K562 (cell line): ENCODE results near the gene FAM180B. TPM values are rescaled to one million over a fixed set of nuclear protein-coding genes. Genes with fewer than 3 reads are reported as not detected.

ENCODE experiments used
- EP400 ChIP-seq: fragments of 450-650 bp; IDR thresholded peaks from 2 replicates; pipeline ENCODE4 v1.6.1; 2017; ENCODE audit warnings: antibody characterized with exemption, mild to moderate bottlenecking, moderate library complexity
- ETV1 ChIP-seq: fragments of 450-650 bp; conservative IDR thresholded peaks from 2 replicates; pipeline ENCODE4 v1.6.1; 2016; ENCODE audit warnings: missing genetic modification characterization, control low read depth, low read depth, missing compliant biosample characterization
- GATAD2A ChIP-seq: fragments of 450-650 bp; IDR thresholded peaks from 2 replicates; pipeline ENCODE4 v1.6.1; 2017
- GTF2A2 ChIP-seq: IDR thresholded peaks from 2 replicates; pipeline ENCODE4 v1.6.1; 2016; ENCODE audit warnings: mild to moderate bottlenecking, missing genetic modification characterization, missing compliant biosample characterization
- HNRNPUL1 ChIP-seq: fragments of 200-400 bp; formaldehyde crosslinking; IDR thresholded peaks from 2 replicates; pipeline ENCODE4 v1.6.1; 2017; ENCODE audit warnings: low read length
- JUND ChIP-seq, 2 experiments: IDR thresholded peaks; 2 replicates in 1 of 2; 3 replicates in 1 of 2; pipeline ENCODE4 v1.6.1; 2011; ENCODE audit warnings: borderline replicate concordance in 2 of 2, low read depth in 2 of 2, low read length in 2 of 2, improper control_type of control experiment in 1 of 2, missing biosample characterization in 1 of 2, missing genetic modification characterization in 1 of 2, missing genetic modification reagents in 1 of 2
- KDM2B ChIP-seq: fragments of 250-450 bp; sonication (Bioruptor Pico); IDR thresholded peaks from 2 replicates; pipeline ENCODE4 v1.8.0; 2021; ENCODE audit warnings: mild to moderate bottlenecking, moderate library complexity
- LEF1 ChIP-seq: fragments of 450-650 bp; IDR thresholded peaks from 2 replicates; pipeline ENCODE4 v1.6.1; 2016; ENCODE audit warnings: mild to moderate bottlenecking
- NFATC3 ChIP-seq: fragments of 450-650 bp; IDR thresholded peaks from 2 replicates; pipeline ENCODE4 v1.6.1; 2017; ENCODE audit warnings: mild to moderate bottlenecking
- NFRKB ChIP-seq: fragments of 450-650 bp; IDR thresholded peaks from 2 replicates; pipeline ENCODE4 v1.6.1; 2016; ENCODE audit warnings: low read depth
- PHB2 ChIP-seq: fragments of 450-650 bp; IDR thresholded peaks from 2 replicates; pipeline ENCODE4 v1.6.1; 2017; ENCODE audit warnings: low read depth
- SAFB ChIP-seq: fragments of 200-400 bp; formaldehyde crosslinking; IDR thresholded peaks from 2 replicates; pipeline ENCODE4 v1.6.1; 2017; ENCODE audit warnings: low read depth, low read length, borderline replicate concordance
- SIX5 ChIP-seq, 2 experiments: IDR thresholded peaks; 2 replicates each; pipeline ENCODE4 v1.6.1; 2011; ENCODE audit warnings: low read length in 2 of 2, borderline replicate concordance in 1 of 2, low read depth in 1 of 2, mild to moderate bottlenecking in 1 of 2, moderate library complexity in 1 of 2; ENCODE audit not compliant: insufficient read depth in 1 of 2
- TBP ChIP-seq: optimal IDR thresholded peaks from 2 replicates; pipeline ENCODE3; 2011; ENCODE audit warnings: low read depth, low read length, improper control_type of control experiment
- TGIF2 ChIP-seq: sonication (generic); formaldehyde crosslinking; IDR thresholded peaks from 2 replicates; pipeline ENCODE4 v1.8.1; 2022; ENCODE audit warnings: mild to moderate bottlenecking, missing genetic modification reagents, moderate library complexity
- ZNF41 ChIP-seq: fragments of 250-450 bp; sonication (Bioruptor Pico); conservative IDR thresholded peaks from 2 replicates; pipeline ENCODE4 v1.4.0; 2020; ENCODE audit warnings: mild to moderate bottlenecking
- ZNF561 ChIP-seq: fragments of 450-650 bp; formaldehyde crosslinking; conservative IDR thresholded peaks from 2 replicates; pipeline ENCODE4 v1.4.0; 2020; ENCODE audit warnings: mild to moderate bottlenecking, moderate library complexity
- ZNF707 ChIP-seq: fragments of 250-450 bp; sonication (Bioruptor Pico); conservative IDR thresholded peaks from 2 replicates; pipeline ENCODE4 v1.8.0; 2022; ENCODE audit warnings: inconsistent platforms, mild to moderate bottlenecking, moderate library complexity
- ZNF77 ChIP-seq: fragments of 250-450 bp; sonication (Bioruptor Pico); IDR thresholded peaks from 2 replicates; pipeline ENCODE4 v1.5.0; 2020
- polyA plus RNA-seq, 8 experiments: library from polyadenylated mRNA; depleted of rRNA in 4 of 8; stranded (reverse) in 5 of 8; unstranded in 3 of 8; fragments of >200 nt; fragmentation: Nextera tagmentation in 2 of 8; fragmentation: Illumina TruSeq in 1 of 8; extraction: Ambion mirVana in 2 of 8; extraction: Trizol in 1 of 8; gene quantifications; 2 replicates each; pipeline versions ENCODE4 v1.2.1 to v1.2.3, GENCODE V29; 2011 to 2014; ENCODE audit warnings: inconsistent platforms in 1 of 8, missing spikeins in 1 of 8
- total RNA-seq, 7 experiments: library from RNA; depleted of rRNA in 6 of 7; stranded (reverse); fragments of >200 nt in 6 of 7; fragmentation: Illumina TruSeq in 2 of 7; extraction: Trizol in 2 of 7; gene quantifications; 2 replicates each; pipeline versions ENCODE4 v1.2.1 to v1.2.3, GENCODE V29; 2011 to 2021; ENCODE audit warnings: low replicate concordance in 1 of 7
- TF ChIP-seq, protein P1 (sequence below): fragments of 250-450 bp; sonication (Bioruptor Pico); IDR thresholded peaks from 2 replicates; pipeline ENCODE4 v1.4.0; 2020; ENCODE audit warnings: borderline replicate concordance
- TF ChIP-seq, protein P2 (sequence below): fragments of 450-650 bp; formaldehyde crosslinking; conservative IDR thresholded peaks from 2 replicates; pipeline ENCODE4 v1.4.0; 2022; ENCODE audit warnings: mild to moderate bottlenecking, missing genetic modification characterization
- TF ChIP-seq, protein P3 (sequence below): fragments of 450-650 bp; formaldehyde crosslinking; IDR thresholded peaks from 2 replicates; pipeline ENCODE4 v1.4.0; 2020; ENCODE audit warnings: mild to moderate bottlenecking
- TF ChIP-seq, protein P4 (sequence below): fragments of 250-450 bp; sonication (Bioruptor Pico); IDR thresholded peaks from 2 replicates; pipeline ENCODE4 v1.5.0; 2021

Gene FAM180B
- total and polyA plus RNA-seq, 9 of the 15 experiments (the other 6 are each of a cell fraction or from before 2014, with no cell fraction given): 0.05 to 0.14 TPM; not detected in 7

DNA sequence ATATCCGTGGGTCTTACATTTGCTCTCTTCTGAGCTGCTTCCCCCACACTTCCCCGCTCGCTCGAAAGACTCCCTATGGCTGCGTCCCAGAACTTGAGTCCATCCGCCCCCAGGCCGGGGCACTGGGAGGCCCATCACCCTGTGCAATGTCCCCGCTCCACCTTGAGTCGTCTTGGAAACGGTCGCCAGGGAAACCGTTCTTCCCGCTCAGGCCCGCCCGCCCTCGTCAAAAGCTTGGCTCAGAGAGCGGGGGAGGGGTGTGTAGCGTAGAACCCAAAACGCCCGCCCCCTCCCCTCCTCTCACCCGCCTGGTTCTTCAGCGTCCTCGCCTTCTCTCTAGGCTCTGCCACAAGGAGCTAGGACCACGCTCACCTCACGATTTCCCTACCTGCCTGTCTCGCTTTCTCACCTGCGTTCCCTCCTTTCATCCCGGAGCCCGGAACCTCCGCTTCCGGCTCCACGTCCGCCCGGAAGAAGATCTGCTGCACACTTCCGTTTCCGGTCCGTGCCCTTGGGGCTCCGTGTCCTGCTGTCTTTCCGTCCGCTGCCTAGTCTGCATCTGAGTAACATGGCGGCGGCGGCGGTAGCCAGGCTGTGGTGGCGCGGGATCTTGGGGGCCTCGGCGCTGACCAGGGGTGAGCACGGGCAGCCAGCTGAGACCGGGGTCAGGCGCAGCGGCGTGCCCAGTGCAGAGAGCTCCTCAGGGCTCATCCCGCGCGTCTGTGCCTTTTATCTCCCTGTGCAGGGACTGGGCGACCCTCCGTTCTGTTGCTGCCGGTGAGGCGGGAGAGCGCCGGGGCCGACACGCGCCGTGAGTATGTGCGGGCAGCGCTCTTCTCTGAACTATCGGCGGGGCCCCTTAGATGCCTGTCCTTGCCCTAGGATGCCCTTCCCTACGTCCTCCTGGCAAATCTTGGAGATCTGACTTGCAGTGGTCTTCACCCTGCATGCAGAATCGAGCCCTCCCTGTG lies 7.7 kb upstream of the FAM180B start, which contains the start of the genes KBTBD4 and NDUFS3 (continued):
- peak; percentile 95 for TF ChIP-seq TBP
- TF ChIP-seq, protein P1, sequence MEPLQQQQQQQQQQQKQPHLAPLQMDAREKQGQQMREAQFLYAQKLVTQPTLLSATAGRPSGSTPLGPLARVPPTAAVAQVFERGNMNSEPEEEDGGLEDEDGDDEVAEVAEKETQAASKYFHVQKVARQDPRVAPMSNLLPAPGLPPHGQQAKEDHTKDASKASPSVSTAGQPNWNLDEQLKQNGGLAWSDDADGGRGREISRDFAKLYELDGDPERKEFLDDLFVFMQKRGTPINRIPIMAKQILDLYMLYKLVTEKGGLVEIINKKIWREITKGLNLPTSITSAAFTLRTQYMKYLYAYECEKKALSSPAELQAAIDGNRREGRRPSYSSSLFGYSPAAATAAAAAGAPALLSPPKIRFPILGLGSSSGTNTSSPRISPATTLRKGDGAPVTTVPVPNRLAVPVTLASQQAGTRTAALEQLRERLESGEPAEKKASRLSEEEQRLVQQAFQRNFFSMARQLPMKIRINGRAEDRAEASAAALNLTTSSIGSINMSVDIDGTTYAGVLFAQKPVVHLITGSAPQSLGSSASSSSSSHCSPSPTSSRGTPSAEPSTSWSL (CRISPR knock-in tag): no peak
- TF ChIP-seq LEF1: peak; percentile 94
- TF ChIP-seq TGIF2 (CRISPR knock-in tag): 0 out of 2 replicates have a peak, but pooled peaks have one; percentile 7
- 0 out of 2 replicates have a peak, but pooled peaks have one; percentile 37 for TF ChIP-seq GTF2A2 (tag)
- no peak for TF ChIP-seq ZNF77 (CRISPR knock-in tag)
- TF ChIP-seq GATAD2A: no peak
- no peak for TF ChIP-seq ZNF561 (CRISPR knock-in tag)
- TF ChIP-seq HNRNPUL1: no peak
- TF ChIP-seq, protein P2, sequence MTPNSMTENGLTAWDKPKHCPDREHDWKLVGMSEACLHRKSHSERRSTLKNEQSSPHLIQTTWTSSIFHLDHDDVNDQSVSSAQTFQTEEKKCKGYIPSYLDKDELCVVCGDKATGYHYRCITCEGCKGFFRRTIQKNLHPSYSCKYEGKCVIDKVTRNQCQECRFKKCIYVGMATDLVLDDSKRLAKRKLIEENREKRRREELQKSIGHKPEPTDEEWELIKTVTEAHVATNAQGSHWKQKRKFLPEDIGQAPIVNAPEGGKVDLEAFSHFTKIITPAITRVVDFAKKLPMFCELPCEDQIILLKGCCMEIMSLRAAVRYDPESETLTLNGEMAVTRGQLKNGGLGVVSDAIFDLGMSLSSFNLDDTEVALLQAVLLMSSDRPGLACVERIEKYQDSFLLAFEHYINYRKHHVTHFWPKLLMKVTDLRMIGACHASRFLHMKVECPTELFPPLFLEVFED (CRISPR knock-in tag): peak; percentile 51; the same call in 1 of the 2 replicates
- TF ChIP-seq ETV1: peak; percentile 98
- peak; percentile 97 for TF ChIP-seq EP400
- TF ChIP-seq, protein P3, sequence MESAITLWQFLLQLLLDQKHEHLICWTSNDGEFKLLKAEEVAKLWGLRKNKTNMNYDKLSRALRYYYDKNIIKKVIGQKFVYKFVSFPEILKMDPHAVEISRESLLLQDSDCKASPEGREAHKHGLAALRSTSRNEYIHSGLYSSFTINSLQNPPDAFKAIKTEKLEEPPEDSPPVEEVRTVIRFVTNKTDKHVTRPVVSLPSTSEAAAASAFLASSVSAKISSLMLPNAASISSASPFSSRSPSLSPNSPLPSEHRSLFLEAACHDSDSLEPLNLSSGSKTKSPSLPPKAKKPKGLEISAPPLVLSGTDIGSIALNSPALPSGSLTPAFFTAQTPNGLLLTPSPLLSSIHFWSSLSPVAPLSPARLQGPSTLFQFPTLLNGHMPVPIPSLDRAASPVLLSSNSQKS (CRISPR knock-in tag): no peak
- TF ChIP-seq KDM2B (CRISPR knock-in tag): peak; percentile 87
- no peak for TF ChIP-seq ZNF41
- TF ChIP-seq NFRKB: peak; percentile 100
- peak; percentile 76 for TF ChIP-seq JUND (IDR thresholded peaks at IDR 0.05; ENCODE audit: borderline replicate concordance, low read depth, low read length)
- peak; percentile 42; the same call in 1 of the 3 replicates for TF ChIP-seq JUND (tag; IDR thresholded peaks at IDR 0.05; ENCODE audit: borderline replicate concordance, low read depth, low read length)
- TF ChIP-seq ZNF707: no peak
- peak; percentile 94 for TF ChIP-seq NFATC3
- peak; percentile 80 to 89 for TF ChIP-seq SIX5 (IDR thresholded peaks at IDR 0.05; ENCODE audit: borderline replicate concordance in 1 of 2, insufficient read depth in 1 of 2, low read depth in 1 of 2, low read length in 2 of 2)
- TF ChIP-seq, protein P4, sequence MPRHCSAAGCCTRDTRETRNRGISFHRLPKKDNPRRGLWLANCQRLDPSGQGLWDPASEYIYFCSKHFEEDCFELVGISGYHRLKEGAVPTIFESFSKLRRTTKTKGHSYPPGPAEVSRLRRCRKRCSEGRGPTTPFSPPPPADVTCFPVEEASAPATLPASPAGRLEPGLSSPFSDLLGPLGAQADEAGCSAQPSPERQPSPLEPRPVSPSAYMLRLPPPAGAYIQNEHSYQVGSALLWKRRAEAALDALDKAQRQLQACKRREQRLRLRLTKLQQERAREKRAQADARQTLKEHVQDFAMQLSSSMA (CRISPR knock-in tag): peak; percentile 54; the same call in 1 of the 2 replicates
- no peak for TF ChIP-seq SAFB
- TF ChIP-seq PHB2: no peak
